Germinal center (tissue), 1 donor: Measurements from ENCODE around the gene AHNAK.

Experiments used
- DNase-seq: peaks from one replicate; pipeline ENCODE4 v3.0.0; 2012; ENCODE audit warnings: mixed read lengths, low spot score

Gene AHNAK

GRCh38 chr11:62498031-62498430 is 48.6 kb downstream of the AHNAK start:
- no peak for DNase-seq

- DNase-seq: no peak
Observed at GRCh38 chr11:62497132-62497801, 49.3 kb downstream of the AHNAK start.

- no peak for DNase-seq
Observed at GRCh38 chr11:62496676-62497075, 49.9 kb downstream of the AHNAK start.

DNA sequence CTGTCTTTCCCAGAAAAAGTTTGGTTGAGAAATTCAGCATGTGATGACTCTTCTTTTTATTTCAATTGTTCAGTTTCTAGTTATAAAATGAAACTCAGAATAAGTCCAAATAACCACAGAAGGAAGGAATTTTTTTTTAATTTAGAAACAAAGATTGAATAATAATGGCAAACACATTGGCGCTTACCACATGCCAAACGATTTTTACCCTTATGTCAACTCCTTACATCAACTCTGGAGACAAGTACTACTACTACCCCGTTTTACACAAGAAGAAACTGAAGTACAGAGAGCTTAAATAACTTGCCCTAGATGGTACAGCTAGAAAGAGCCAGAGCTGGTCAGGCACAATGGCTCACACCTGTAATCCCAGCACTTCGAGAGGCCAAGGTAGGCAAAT is 52.4 kb downstream of the AHNAK start:
- no peak for DNase-seq

GRCh38 chr11:62493801-62494200 is 52.8 kb downstream of the AHNAK start:
- DNase-seq: no peak

GRCh38 chr11:62492586-62492985 is 54.0 kb downstream of the AHNAK start:
- no peak for DNase-seq

GRCh38 chr11:62491571-62492329 is 54.9 kb downstream of the AHNAK start:
- DNase-seq: no peak

GRCh38 chr11:62489204-62489603 is 57.4 kb downstream of the AHNAK start:
- no peak for DNase-seq

DNA sequence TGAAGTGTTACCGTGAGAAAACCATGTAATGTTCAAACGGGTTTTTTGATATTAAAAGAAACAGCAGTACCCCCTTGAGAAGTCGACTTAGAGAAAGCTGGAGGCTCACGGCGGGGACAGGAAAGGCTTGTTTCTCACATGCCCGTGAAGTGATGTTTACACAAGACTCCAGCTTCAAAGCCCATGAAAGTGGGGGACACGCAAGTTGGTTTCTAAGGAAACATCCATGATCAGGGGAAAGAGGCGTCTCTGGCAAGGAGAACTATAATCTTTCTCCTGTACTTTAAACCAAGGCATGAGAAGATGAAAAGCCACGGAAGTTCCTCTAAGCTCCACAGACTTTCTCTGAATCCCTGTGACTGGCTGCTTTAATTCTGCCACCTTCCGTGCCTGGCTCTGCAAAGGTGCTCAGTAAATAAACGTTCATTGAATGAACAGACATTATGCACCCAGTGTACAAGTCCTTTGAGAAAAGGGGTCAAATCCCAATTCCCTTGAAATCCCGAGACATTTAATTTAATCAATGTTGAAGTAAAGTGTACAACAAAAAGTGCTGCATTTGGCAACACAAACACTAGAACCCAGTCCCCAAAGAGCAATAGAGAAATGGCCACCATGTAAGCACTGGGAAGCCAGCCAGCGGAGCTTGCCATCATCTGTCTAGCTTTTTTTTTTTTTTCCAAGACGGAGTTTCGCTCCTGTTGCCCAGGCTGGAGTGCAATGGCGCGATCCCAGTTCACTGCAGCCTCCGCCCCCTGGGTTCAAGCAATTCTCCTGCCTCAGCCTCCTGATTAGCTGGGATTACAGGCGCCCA is 58.7 kb downstream of the AHNAK start:
- DNase-seq: no peak

- no peak for DNase-seq
Observed at GRCh38 chr11:62487136-62487535, 59.5 kb downstream of the AHNAK start.

DNA sequence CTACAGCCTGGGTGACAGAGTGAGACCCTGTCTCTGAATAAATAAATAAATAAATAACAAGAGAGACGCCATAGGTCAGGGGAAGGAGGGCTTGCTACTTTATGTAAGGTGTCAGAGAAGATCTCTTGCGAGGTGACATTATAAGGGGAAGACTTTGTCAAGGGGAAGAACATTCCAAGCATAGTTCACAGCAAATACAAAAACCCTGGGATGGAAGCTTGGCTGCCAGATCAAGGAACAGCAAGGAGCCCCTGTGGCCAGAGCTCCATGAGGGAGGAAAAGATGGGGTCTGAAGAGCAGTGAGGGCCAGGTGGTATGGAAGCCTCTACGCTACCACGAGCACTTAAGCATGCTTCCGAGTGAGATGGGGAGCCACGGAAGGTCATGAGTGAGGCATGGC is 62.3 kb downstream of the AHNAK start:
- DNase-seq: no peak

- no peak for DNase-seq
Observed at GRCh38 chr11:62482753-62483152, 63.9 kb downstream of the AHNAK start.

DNA sequence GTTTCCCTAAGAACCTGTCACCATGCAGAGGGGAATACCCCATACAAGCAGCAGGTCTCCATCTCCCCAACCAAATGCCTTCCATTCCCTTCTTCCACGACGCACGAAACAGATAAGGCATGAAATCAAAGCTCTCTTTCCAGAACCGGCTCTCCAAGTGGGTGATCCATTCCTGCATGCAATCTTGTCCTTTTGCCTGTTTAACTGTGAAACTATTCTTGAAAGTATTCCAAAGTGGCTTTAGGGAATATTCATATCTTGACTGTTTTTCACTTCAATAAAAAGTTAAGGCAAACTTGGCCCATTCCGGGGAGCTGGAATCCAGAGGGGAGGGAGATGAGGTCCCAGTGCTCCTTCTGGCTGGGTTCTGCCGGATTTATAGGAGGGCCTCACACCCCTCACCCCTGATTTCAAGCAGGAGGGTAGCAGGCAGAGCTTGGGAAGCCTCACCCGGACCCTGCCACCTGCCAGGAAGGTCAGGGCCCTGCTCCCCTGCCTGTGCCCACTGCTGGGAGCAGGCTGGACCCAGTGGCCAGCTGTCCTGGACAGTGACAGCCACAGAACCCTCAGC is 66.9 kb downstream of the AHNAK start:
- DNase-seq: no peak

- DNase-seq: no peak
Observed at GRCh38 chr11:62477927-62478326, 68.7 kb downstream of the AHNAK start.

DNA sequence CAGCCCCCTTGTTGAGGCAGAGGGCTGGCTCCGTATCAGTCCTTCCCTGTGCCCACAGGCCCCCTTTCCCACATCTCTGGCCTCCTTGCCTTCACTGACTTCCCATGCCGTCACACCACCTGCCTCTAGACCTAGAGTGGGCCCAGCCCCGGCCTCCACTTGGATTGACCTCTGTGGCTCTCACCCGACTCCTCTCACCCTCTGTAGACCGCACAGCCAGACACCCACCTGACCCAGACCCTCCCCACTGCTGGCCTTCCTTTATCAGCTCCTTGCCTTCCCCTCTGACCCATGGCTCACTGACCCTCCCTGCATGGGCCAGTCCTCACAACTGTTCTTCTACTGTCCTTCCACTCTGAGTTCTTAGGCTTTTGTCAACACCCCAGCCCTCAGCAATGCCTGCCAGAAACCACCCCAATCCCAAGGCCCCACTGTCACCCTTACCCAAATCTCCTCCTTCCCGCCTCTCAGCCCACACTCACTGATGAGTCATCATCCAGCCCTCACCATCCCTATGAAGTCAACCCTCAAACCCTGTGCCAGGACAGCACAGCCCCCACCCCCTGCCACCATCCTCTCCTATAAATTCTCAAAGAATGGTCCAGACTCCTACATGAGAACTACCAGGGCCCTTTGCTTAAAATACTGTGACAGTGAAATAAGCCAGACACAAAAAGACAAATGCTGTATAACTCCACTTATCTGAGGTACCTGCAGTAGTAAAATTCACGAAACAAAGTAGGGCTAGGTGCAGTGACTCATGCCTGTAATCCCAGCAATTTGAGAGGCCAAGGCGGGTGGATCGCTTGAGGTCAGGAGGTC is 74.3 kb downstream of the AHNAK start:
- DNase-seq: no peak

GRCh38 chr11:62471603-62472002 is 75.0 kb downstream of the AHNAK start:
- DNase-seq: no peak

DNA sequence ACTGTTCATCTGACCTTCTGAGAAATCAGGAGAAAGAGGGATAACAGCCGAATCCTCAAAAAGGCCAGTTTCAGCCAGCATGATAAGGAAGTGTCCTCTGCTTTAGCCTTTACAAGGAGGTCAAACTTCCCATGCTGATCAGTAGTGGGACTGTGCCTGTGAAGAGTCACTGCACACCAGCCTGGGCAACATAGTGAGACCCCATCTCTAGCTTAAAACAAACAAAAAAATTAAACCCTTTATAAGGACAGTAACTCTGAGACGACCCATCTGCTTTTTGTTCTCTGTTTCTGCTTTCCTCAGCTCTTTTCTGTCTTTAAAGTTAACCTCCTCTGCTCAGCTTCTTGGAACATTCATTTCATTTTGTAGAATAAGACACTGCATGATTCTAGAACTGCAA is 78.0 kb downstream of the AHNAK start:
- no peak for DNase-seq

GRCh38 chr11:62466444-62466843 is 80.2 kb downstream of the AHNAK start:
- no peak for DNase-seq

DNA sequence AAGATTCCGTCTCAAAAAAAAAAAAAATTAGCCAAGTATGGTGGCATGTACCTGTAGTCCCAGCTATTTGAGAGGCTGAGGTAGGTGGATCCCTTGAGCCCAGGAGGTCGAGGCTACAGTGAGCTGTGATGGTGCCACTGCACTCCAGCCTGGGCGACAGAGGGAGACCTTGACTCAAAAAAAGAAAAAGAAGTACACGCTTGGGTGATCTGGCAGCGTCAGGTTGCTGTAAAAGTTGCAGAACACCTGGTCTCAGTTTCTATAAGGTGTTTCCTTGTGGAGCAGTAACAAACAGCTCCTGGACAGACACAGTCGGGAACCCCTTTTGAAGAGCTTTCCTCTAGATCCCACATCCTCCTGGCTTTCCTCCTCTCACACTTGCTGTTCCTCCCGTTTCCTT is 82.0 kb downstream of the AHNAK start:
- no peak for DNase-seq

- no peak for DNase-seq
Observed at GRCh38 chr11:62463121-62463542, 83.5 kb downstream of the AHNAK start.

- no peak for DNase-seq
Observed at GRCh38 chr11:62462508-62462892, 84.1 kb downstream of the AHNAK start.
